Stimulated activated CD4-positive, alpha-beta T cell treated with anti-CD3 and anti-CD28 coated beads, TNF-alpha, amount 100 ng/mL, for 1 hour (primary cell): ENCODE results near the gene CDK6.

Experiments used
- DNase-seq, 3 donors: peaks; one replicate each; pipeline ENCODE4 v3.0.0-alpha.2; 2020; ENCODE audit warnings: low read depth in 3 of 3, low spot score in 1 of 3

The CDK6 gene

GRCh38 chr7:92631067-92631849 lies 205.1 kb downstream of the CDK6 start:
- no peak for DNase-seq

- DNase-seq: no peak
Measured at GRCh38 chr7:92629779-92630178, 206.6 kb downstream of the CDK6 start.

- no peak for DNase-seq
Measured at GRCh38 chr7:92627956-92628355, 208.4 kb downstream of the CDK6 start.

GRCh38 chr7:92626281-92626809 lies 210.0 kb downstream of the CDK6 start:
- DNase-seq: no peak

GRCh38 chr7:92625617-92626016 lies 210.8 kb downstream of the CDK6 start:
- no peak for DNase-seq

- DNase-seq: no peak
Measured at GRCh38 chr7:92624298-92624996, 211.9 kb downstream of the CDK6 start.

- DNase-seq: no peak
Measured at GRCh38 chr7:92623544-92623943, 212.8 kb downstream of the CDK6 start.

- DNase-seq: no peak
Measured at GRCh38 chr7:92622685-92623084, 213.7 kb downstream of the CDK6 start.

- DNase-seq: no peak
Measured at GRCh38 chr7:92622030-92622429, 214.3 kb downstream of the CDK6 start.

- no peak for DNase-seq
Measured at GRCh38 chr7:92621561-92622023, 214.8 kb downstream of the CDK6 start.

GRCh38 chr7:92621026-92621540 lies 215.3 kb downstream of the CDK6 start:
- peak; percentile 51 to 56 (median 52) for DNase-seq

- no peak for DNase-seq
Measured at GRCh38 chr7:92615861-92616260, 220.5 kb downstream of the CDK6 start.

GRCh38 chr7:92614660-92615174 lies 221.7 kb downstream of the CDK6 start:
- DNase-seq: no peak

- no peak for DNase-seq
Measured at GRCh38 chr7:92613720-92614119, 222.7 kb downstream of the CDK6 start.

GRCh38 chr7:92613214-92613613 lies 223.2 kb downstream of the CDK6 start:
- no peak for DNase-seq

GRCh38 chr7:92612501-92612900 lies 223.9 kb downstream of the CDK6 start:
- DNase-seq: no peak

- no peak for DNase-seq
Measured at GRCh38 chr7:92611735-92612134, 224.6 kb downstream of the CDK6 start.

GRCh38 chr7:92609921-92610518 lies 226.4 kb downstream of the CDK6 start:
- DNase-seq: no peak

- DNase-seq: no peak
Measured at GRCh38 chr7:92608380-92609322, 227.7 kb downstream of the CDK6 start.

- DNase-seq: no peak
Measured at GRCh38 chr7:92606985-92607384, 229.4 kb downstream of the CDK6 start.
